Measurements from ENCODE around the gene TCP11.

The TCP11 gene

GRCh38 chr6:35165630-35166071 is 24.5 kb upstream of the TCP11 start:
- Histone ChIP-seq H3K9ac (ENCODE audit: low read length) (no peak overlapping the region), H3K27me3 (ENCODE audit: insufficient read depth, low read length, poor library complexity) (no peaks in the 10 kb centered on the region), H2AK5ac (ENCODE audit: low read length) (no peak overlapping the region), H3K79me2 (ENCODE audit: control insufficient read depth, insufficient read depth, low read length) (no peaks in the 10 kb centered on the region), H3K56ac (ENCODE audit: low read length) (no peak overlapping the region), H3K4me3 (ENCODE audit: low read length) (no peak overlapping the region), H3K27ac (ENCODE audit: low read depth, low read length) (no peak overlapping the region), H3K4ac (ENCODE audit: low read depth, low read length) (no peak overlapping the region), H3K4me1 (ENCODE audit: control insufficient read depth, low read depth, low read length) (no peaks in the 10 kb centered on the region), H3K18ac (ENCODE audit: low read length) (no peak overlapping the region), H2BK5ac (ENCODE audit: low read length) (no peak overlapping the region), H2BK120ac (ENCODE audit: low read depth, low read length) (no peak overlapping the region), H3K4me2 (ENCODE audit: low read length) (no peak overlapping the region), H3K36me3 (ENCODE audit: control insufficient read depth, insufficient read depth, low read length) (no peaks in the 10 kb centered on the region), H3K79me1 (ENCODE audit: low read length) (no peaks in the 10 kb centered on the region), H4K5ac (ENCODE audit: low read length) (no peak overlapping the region), H3K23ac (ENCODE audit: low read length) (no peak overlapping the region), H4K8ac (ENCODE audit: low read depth, low read length) (no peak overlapping the region), H2BK15ac (replicated peaks; ENCODE audit: low read depth) (no peak overlapping the region)
- no CpG with 5 or more reads among the region's 2 CpGs for WGBS (ENCODE audit: extremely low coverage, insufficient coverage, low lambda C conversion rate)
- DNase-seq: no peak

GRCh38 chr6:35164868-35165267 is 23.7 kb upstream of the TCP11 start:
- H3K4me2 ChIP-seq (ENCODE audit: low read length): no peak overlapping the region
- WGBS (ENCODE audit: extremely low coverage, insufficient coverage, low lambda C conversion rate): no CpG with 5 or more reads among the region's 4 CpGs
- DNase-seq: no peak
- no peak overlapping the region for H3K56ac ChIP-seq (ENCODE audit: low read length)
- H3K79me2 ChIP-seq (ENCODE audit: control insufficient read depth, insufficient read depth, low read length): no peaks in the 10 kb centered on the region
- H3K18ac ChIP-seq (ENCODE audit: low read length): no peak overlapping the region
- H2BK15ac ChIP-seq (replicated peaks; ENCODE audit: low read depth): no peak overlapping the region
- H2BK120ac ChIP-seq (ENCODE audit: low read depth, low read length): no peak overlapping the region
- H4K8ac ChIP-seq (ENCODE audit: low read depth, low read length): no peak overlapping the region
- no peak overlapping the region for H3K27ac ChIP-seq (ENCODE audit: low read depth, low read length)
- no peaks in the 10 kb centered on the region for H3K36me3 ChIP-seq (ENCODE audit: control insufficient read depth, insufficient read depth, low read length)
- no peak overlapping the region for H3K4me3 ChIP-seq (ENCODE audit: low read length)
- H3K4ac ChIP-seq (ENCODE audit: low read depth, low read length): no peak overlapping the region
- H3K9ac ChIP-seq (ENCODE audit: low read length): no peak overlapping the region
- no peak overlapping the region for H4K5ac ChIP-seq (ENCODE audit: low read length)
- H3K27me3 ChIP-seq (ENCODE audit: insufficient read depth, low read length, poor library complexity): no peaks in the 10 kb centered on the region
- H3K23ac ChIP-seq (ENCODE audit: low read length): no peak overlapping the region
- H2AK5ac ChIP-seq (ENCODE audit: low read length): no peak overlapping the region
- no peak overlapping the region for H2BK5ac ChIP-seq (ENCODE audit: low read length)
- no peaks in the 10 kb centered on the region for H3K4me1 ChIP-seq (ENCODE audit: control insufficient read depth, low read depth, low read length)
- H3K79me1 ChIP-seq (ENCODE audit: low read length): no peaks in the 10 kb centered on the region

GRCh38 chr6:35164277-35164676 is 23.1 kb upstream of the TCP11 start:
- Histone ChIP-seq H3K27ac (ENCODE audit: low read depth, low read length) (no peak overlapping the region), H3K79me1 (ENCODE audit: low read length) (no peaks in the 10 kb centered on the region), H3K4me2 (ENCODE audit: low read length) (no peak overlapping the region), H4K8ac (ENCODE audit: low read depth, low read length) (no peak overlapping the region), H2AK5ac (ENCODE audit: low read length) (no peak overlapping the region), H3K9ac (ENCODE audit: low read length) (no peak overlapping the region), H3K27me3 (ENCODE audit: insufficient read depth, low read length, poor library complexity) (no peaks in the 10 kb centered on the region), H3K36me3 (ENCODE audit: control insufficient read depth, insufficient read depth, low read length) (no peaks in the 10 kb centered on the region), H3K4ac (ENCODE audit: low read depth, low read length) (no peak overlapping the region), H3K79me2 (ENCODE audit: control insufficient read depth, insufficient read depth, low read length) (no peaks in the 10 kb centered on the region), H2BK15ac (replicated peaks; ENCODE audit: low read depth) (no peak overlapping the region), H2BK5ac (ENCODE audit: low read length) (no peak overlapping the region), H3K56ac (ENCODE audit: low read length) (no peak overlapping the region), H4K5ac (ENCODE audit: low read length) (no peak overlapping the region), H2BK120ac (ENCODE audit: low read depth, low read length) (no peak overlapping the region), H3K23ac (ENCODE audit: low read length) (no peak overlapping the region), H3K4me1 (ENCODE audit: control insufficient read depth, low read depth, low read length) (no peaks in the 10 kb centered on the region), H3K4me3 (ENCODE audit: low read length) (no peak overlapping the region), H3K18ac (ENCODE audit: low read length) (no peak overlapping the region)
- WGBS (ENCODE audit: extremely low coverage, insufficient coverage, low lambda C conversion rate): 100% methylated on average over 2 of the region's 6 CpGs
- DNase-seq: no peak

- no peaks in the 10 kb centered on the region for H3K27me3 ChIP-seq (ENCODE audit: insufficient read depth, low read length, poor library complexity)
- H2AK5ac ChIP-seq (ENCODE audit: low read length): no peak overlapping the region
- H3K79me2 ChIP-seq (ENCODE audit: control insufficient read depth, insufficient read depth, low read length): no peaks in the 10 kb centered on the region
- no peak overlapping the region for H3K27ac ChIP-seq (ENCODE audit: low read depth, low read length)
- no peak overlapping the region for H2BK15ac ChIP-seq (replicated peaks; ENCODE audit: low read depth)
- no peaks in the 10 kb centered on the region for H3K4me1 ChIP-seq (ENCODE audit: control insufficient read depth, low read depth, low read length)
- no peak overlapping the region for H3K4me3 ChIP-seq (ENCODE audit: low read length)
- H3K18ac ChIP-seq (ENCODE audit: low read length): no peak overlapping the region
- no peak overlapping the region for H3K23ac ChIP-seq (ENCODE audit: low read length)
- H3K9ac ChIP-seq (ENCODE audit: low read length): no peak overlapping the region
- no peak for DNase-seq
- H2BK5ac ChIP-seq (ENCODE audit: low read length): no peak overlapping the region
- H3K79me1 ChIP-seq (ENCODE audit: low read length): no peaks in the 10 kb centered on the region
- WGBS (ENCODE audit: extremely low coverage, insufficient coverage, low lambda C conversion rate): no CpG with 5 or more reads among the region's 7 CpGs
- H3K4me2 ChIP-seq (ENCODE audit: low read length): no peak overlapping the region
- H2BK120ac ChIP-seq (ENCODE audit: low read depth, low read length): no peak overlapping the region
- no peak overlapping the region for H3K56ac ChIP-seq (ENCODE audit: low read length)
- no peaks in the 10 kb centered on the region for H3K36me3 ChIP-seq (ENCODE audit: control insufficient read depth, insufficient read depth, low read length)
- H4K8ac ChIP-seq (ENCODE audit: low read depth, low read length): no peak overlapping the region
- no peak overlapping the region for H4K5ac ChIP-seq (ENCODE audit: low read length)
- no peak overlapping the region for H3K4ac ChIP-seq (ENCODE audit: low read depth, low read length)
These were observed 22.7 kb upstream of the TCP11 start for GRCh38 chr6:35163836-35164235.

- no peaks in the 10 kb centered on the region for H3K79me1 ChIP-seq (ENCODE audit: low read length)
- no peak overlapping the region for H3K23ac ChIP-seq (ENCODE audit: low read length)
- no peak overlapping the region for H4K5ac ChIP-seq (ENCODE audit: low read length)
- H3K9ac ChIP-seq (ENCODE audit: low read length): no peak overlapping the region
- H3K4ac ChIP-seq (ENCODE audit: low read depth, low read length): no peak overlapping the region
- H2BK15ac ChIP-seq (replicated peaks; ENCODE audit: low read depth): no peak overlapping the region
- no CpG with 5 or more reads among the region's 5 CpGs for WGBS (ENCODE audit: extremely low coverage, insufficient coverage, low lambda C conversion rate)
- no peaks in the 10 kb centered on the region for H3K79me2 ChIP-seq (ENCODE audit: control insufficient read depth, insufficient read depth, low read length)
- H3K27ac ChIP-seq (ENCODE audit: low read depth, low read length): no peak overlapping the region
- no peak overlapping the region for H3K18ac ChIP-seq (ENCODE audit: low read length)
- H3K4me3 ChIP-seq (ENCODE audit: low read length): no peak overlapping the region
- H3K56ac ChIP-seq (ENCODE audit: low read length): no peak overlapping the region
- no peaks in the 10 kb centered on the region for H3K36me3 ChIP-seq (ENCODE audit: control insufficient read depth, insufficient read depth, low read length)
- DNase-seq: no peak
- H3K4me2 ChIP-seq (ENCODE audit: low read length): no peak overlapping the region
- no peaks in the 10 kb centered on the region for H3K4me1 ChIP-seq (ENCODE audit: control insufficient read depth, low read depth, low read length)
- no peak overlapping the region for H2BK120ac ChIP-seq (ENCODE audit: low read depth, low read length)
- H4K8ac ChIP-seq (ENCODE audit: low read depth, low read length): no peak overlapping the region
- no peak overlapping the region for H2BK5ac ChIP-seq (ENCODE audit: low read length)
- H2AK5ac ChIP-seq (ENCODE audit: low read length): no peak overlapping the region
- H3K27me3 ChIP-seq (ENCODE audit: insufficient read depth, low read length, poor library complexity): no peaks in the 10 kb centered on the region
These were observed 20.9 kb upstream of the TCP11 start for GRCh38 chr6:35161776-35162607.

GRCh38 chr6:35161266-35161665 is 20.1 kb upstream of the TCP11 start:
- no peak for DNase-seq
- H2BK15ac ChIP-seq (replicated peaks; ENCODE audit: low read depth): no peak overlapping the region
- no peaks in the 10 kb centered on the region for H3K79me2 ChIP-seq (ENCODE audit: control insufficient read depth, insufficient read depth, low read length)
- no peak overlapping the region for H3K4ac ChIP-seq (ENCODE audit: low read depth, low read length)
- H4K8ac ChIP-seq (ENCODE audit: low read depth, low read length): no peak overlapping the region
- no peak overlapping the region for H3K23ac ChIP-seq (ENCODE audit: low read length)
- no peaks in the 10 kb centered on the region for H3K27me3 ChIP-seq (ENCODE audit: insufficient read depth, low read length, poor library complexity)
- no peak overlapping the region for H2BK120ac ChIP-seq (ENCODE audit: low read depth, low read length)
- no peak overlapping the region for H3K56ac ChIP-seq (ENCODE audit: low read length)
- no peaks in the 10 kb centered on the region for H3K4me1 ChIP-seq (ENCODE audit: control insufficient read depth, low read depth, low read length)
- no peak overlapping the region for H3K27ac ChIP-seq (ENCODE audit: low read depth, low read length)
- H3K9ac ChIP-seq (ENCODE audit: low read length): no peak overlapping the region
- H3K36me3 ChIP-seq (ENCODE audit: control insufficient read depth, insufficient read depth, low read length): no peaks in the 10 kb centered on the region
- no peak overlapping the region for H2AK5ac ChIP-seq (ENCODE audit: low read length)
- no peak overlapping the region for H3K18ac ChIP-seq (ENCODE audit: low read length)
- no peak overlapping the region for H3K4me2 ChIP-seq (ENCODE audit: low read length)
- no peak overlapping the region for H4K5ac ChIP-seq (ENCODE audit: low read length)
- no peak overlapping the region for H3K4me3 ChIP-seq (ENCODE audit: low read length)
- H2BK5ac ChIP-seq (ENCODE audit: low read length): no peak overlapping the region
- H3K79me1 ChIP-seq (ENCODE audit: low read length): no peaks in the 10 kb centered on the region

All from mesendoderm (in vitro differentiated cells).